HepG2 (cell line): Measurements from ENCODE around the gene KLHL40. TPM values are rescaled to one million over a fixed set of nuclear protein-coding genes. Genes with fewer than 3 reads are reported as not detected.

Source experiments
- AGO1 ChIP-seq: fragments of 200-400 bp; formaldehyde crosslinking; IDR thresholded peaks from 2 replicates; pipeline ENCODE4 v1.6.1; 2017; ENCODE audit warnings: mild to moderate bottlenecking, low read depth, low read length, moderate library complexity; ENCODE audit not compliant: poor library complexity, severe bottlenecking
- ARHGAP35 ChIP-seq: sonication (generic); formaldehyde crosslinking; IDR thresholded peaks from 2 replicates; pipeline ENCODE4 v1.9.0; 2022; ENCODE audit warnings: mild to moderate bottlenecking, inconsistent platforms, moderate library complexity, missing genetic modification reagents, borderline replicate concordance
- DNMT1 ChIP-seq: sonication (generic); formaldehyde crosslinking; IDR thresholded peaks from 2 replicates; pipeline ENCODE4 v1.5.1; 2020; ENCODE audit warnings: mild to moderate bottlenecking, missing genetic modification reagents
- FIP1L1 ChIP-seq: fragments of 200-400 bp; formaldehyde crosslinking; IDR thresholded peaks from 2 replicates; pipeline ENCODE4 v1.6.1; 2018; ENCODE audit warnings: low read depth, mild to moderate bottlenecking, low read length, moderate library complexity, borderline replicate concordance; ENCODE audit not compliant: insufficient read depth
- KDM1A ChIP-seq: IDR thresholded peaks from 2 replicates; pipeline ENCODE4 v1.6.1; 2016; ENCODE audit warnings: missing compliant biosample characterization
- MAZ ChIP-seq, 2 experiments: sonication (generic) in 1 of 2; formaldehyde crosslinking in 1 of 2; IDR thresholded peaks; 2 replicates each; pipeline versions ENCODE4 v1.5.0 to v1.6.1; 2012 to 2020; ENCODE audit warnings: low read depth in 2 of 2, mild to moderate bottlenecking in 2 of 2, borderline replicate concordance in 1 of 2, improper control_type of control experiment in 1 of 2, low read length in 1 of 2, missing genetic modification reagents in 1 of 2, moderate library complexity in 1 of 2
- MLLT10 ChIP-seq: sonication (generic); formaldehyde crosslinking; IDR thresholded peaks from 2 replicates; pipeline ENCODE4 v1.4.0; 2020; ENCODE audit warnings: missing genetic modification reagents
- NFATC3 ChIP-seq: sonication (generic); formaldehyde crosslinking; IDR thresholded peaks from 2 replicates; pipeline ENCODE4 v1.5.1; 2020; ENCODE audit warnings: mild to moderate bottlenecking, missing genetic modification reagents
- NFE2L1 ChIP-seq: sonication (generic); formaldehyde crosslinking; IDR thresholded peaks from 2 replicates; pipeline ENCODE4 v1.4.0; 2020; ENCODE audit warnings: missing genetic modification reagents, mild to moderate bottlenecking, borderline replicate concordance
- NFRKB ChIP-seq: fragments of 450-650 bp; IDR thresholded peaks from 2 replicates; pipeline ENCODE4 v1.6.1; 2017
- NR3C1 ChIP-seq: sonication (generic); formaldehyde crosslinking; IDR thresholded peaks from 2 replicates; pipeline ENCODE4 v1.4.0; 2020; ENCODE audit warnings: missing genetic modification reagents
- ZKSCAN8 ChIP-seq: IDR thresholded peaks from 2 replicates; pipeline ENCODE4 v1.6.1; 2016; ENCODE audit warnings: borderline replicate concordance, missing genetic modification reagents, missing compliant biosample characterization
- ZNF143 ChIP-seq: sonication (generic); formaldehyde crosslinking; IDR thresholded peaks from 2 replicates; pipeline ENCODE4 v1.4.0; 2020; ENCODE audit warnings: missing genetic modification reagents
- ZNF256 ChIP-seq: sonication (generic); formaldehyde crosslinking; conservative IDR thresholded peaks from 2 replicates; pipeline ENCODE4 v1.4.0; 2020; ENCODE audit warnings: missing genetic modification reagents
- ZNF564 ChIP-seq: sonication (generic); formaldehyde crosslinking; IDR thresholded peaks from 2 replicates; pipeline ENCODE4 v1.8.1; 2023; ENCODE audit warnings: mild to moderate bottlenecking, missing genetic modification reagents
- ZNF780A ChIP-seq: sonication (generic); formaldehyde crosslinking; IDR thresholded peaks from 2 replicates; pipeline ENCODE4 v1.8.0; 2022; ENCODE audit warnings: mild to moderate bottlenecking, missing genetic modification reagents, moderate library complexity
- polyA plus RNA-seq, 8 experiments: library from polyadenylated mRNA; depleted of rRNA in 3 of 8; stranded (reverse) in 7 of 8; unstranded in 1 of 8; fragments of >200 nt; fragmentation: Illumina TruSeq in 4 of 8; extraction: Trizol in 4 of 8; gene quantifications; 2 replicates each; pipeline versions ENCODE4 v1.2.1 to v1.2.3, GENCODE V29; 2011 to 2016; ENCODE audit warnings: low read depth in 4 of 8, missing spikeins in 1 of 8, mixed read lengths in 1 of 8; ENCODE audit not compliant: insufficient read depth in 1 of 8
- total RNA-seq, 5 experiments: library from RNA; depleted of rRNA; stranded (reverse); fragments of >200 nt; fragmentation: Illumina TruSeq; extraction: Trizol; gene quantifications; 2 replicates each; pipeline ENCODE4 v1.2.3, GENCODE V29; 2016; ENCODE audit warnings: low read depth in 1 of 5
- TF ChIP-seq, protein P1 (sequence below), 2 experiments: fragments of 450-650 bp in 1 of 2; sonication (generic) in 1 of 2; formaldehyde crosslinking in 1 of 2; IDR thresholded peaks; 2 replicates each; pipeline versions ENCODE4 v1.6.1 to v1.8.0; 2016 to 2022; ENCODE audit warnings: antibody characterized with exemption in 1 of 2, mild to moderate bottlenecking in 1 of 2, missing genetic modification reagents in 1 of 2
- TF ChIP-seq, protein P2 (sequence below): sonication (generic); formaldehyde crosslinking; IDR thresholded peaks from 2 replicates; pipeline ENCODE4 v1.4.0; 2020; ENCODE audit warnings: missing genetic modification reagents

Gene KLHL40
- total and polyA plus RNA-seq, 2 of the 13 experiments (the other 11 are each of a cell fraction or from before 2014, with no cell fraction given), result not detected

DNA sequence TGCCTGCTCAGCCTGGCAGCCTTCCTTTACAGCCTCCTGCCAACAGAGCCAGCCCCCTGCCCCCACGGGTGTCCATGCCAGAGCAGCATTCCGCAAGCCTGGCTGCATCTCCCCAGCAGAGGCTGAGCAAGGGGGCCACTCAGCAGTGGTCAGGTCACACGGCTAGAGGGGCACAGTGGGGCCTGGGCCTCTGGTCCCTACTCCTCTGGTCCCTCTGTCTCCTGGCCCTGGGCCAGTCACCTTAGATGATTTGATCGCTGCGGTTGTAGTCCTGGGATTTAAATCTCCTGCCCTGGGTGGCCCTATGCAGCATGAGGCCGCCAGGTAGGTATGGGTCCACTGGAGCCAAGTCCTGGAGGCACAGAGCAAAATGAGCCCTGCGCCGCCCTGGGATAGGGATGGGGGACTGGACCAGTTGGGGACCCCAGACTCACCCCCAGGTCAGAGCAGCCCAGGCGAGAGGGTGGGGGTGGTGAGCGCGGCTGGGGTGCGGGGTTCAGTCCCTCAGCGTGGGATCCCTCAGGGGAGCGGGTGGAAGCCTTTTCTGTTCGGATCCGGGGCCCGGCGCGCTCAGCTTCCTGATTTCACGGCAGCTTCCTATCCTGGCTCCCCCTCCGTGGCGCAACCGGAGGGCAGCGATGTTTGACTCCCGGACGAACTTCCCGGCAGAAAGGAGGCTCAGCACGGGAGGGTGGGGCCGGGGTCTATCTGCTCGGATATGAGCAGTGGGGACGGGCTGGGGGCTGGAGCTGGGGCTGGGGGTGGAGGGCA, 31.6 kb upstream of the KLHL40 start, which contains the start of gene ZBTB47 (continued):
- TF ChIP-seq, protein P1, sequence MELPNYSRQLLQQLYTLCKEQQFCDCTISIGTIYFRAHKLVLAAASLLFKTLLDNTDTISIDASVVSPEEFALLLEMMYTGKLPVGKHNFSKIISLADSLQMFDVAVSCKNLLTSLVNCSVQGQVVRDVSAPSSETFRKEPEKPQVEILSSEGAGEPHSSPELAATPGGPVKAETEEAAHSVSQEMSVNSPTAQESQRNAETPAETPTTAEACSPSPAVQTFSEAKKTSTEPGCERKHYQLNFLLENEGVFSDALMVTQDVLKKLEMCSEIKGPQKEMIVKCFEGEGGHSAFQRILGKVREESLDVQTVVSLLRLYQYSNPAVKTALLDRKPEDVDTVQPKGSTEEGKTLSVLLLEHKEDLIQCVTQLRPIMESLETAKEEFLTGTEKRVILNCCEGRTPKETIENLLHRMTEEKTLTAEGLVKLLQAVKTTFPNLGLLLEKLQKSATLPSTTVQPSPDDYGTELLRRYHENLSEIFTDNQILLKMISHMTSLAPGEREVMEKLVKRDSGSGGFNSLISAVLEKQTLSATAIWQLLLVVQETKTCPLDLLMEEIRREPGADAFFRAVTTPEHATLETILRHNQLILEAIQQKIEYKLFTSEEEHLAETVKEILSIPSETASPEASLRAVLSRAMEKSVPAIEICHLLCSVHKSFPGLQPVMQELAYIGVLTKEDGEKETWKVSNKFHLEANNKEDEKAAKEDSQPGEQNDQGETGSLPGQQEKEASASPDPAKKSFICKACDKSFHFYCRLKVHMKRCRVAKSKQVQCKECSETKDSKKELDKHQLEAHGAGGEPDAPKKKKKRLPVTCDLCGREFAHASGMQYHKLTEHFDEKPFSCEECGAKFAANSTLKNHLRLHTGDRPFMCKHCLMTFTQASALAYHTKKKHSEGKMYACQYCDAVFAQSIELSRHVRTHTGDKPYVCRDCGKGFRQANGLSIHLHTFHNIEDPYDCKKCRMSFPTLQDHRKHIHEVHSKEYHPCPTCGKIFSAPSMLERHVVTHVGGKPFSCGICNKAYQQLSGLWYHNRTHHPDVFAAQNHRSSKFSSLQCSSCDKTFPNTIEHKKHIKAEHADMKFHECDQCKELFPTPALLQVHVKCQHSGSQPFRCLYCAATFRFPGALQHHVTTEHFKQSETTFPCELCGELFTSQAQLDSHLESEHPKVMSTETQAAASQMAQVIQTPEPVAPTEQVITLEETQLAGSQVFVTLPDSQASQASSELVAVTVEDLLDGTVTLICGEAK (IDR thresholded peaks at IDR 0.05), result no peak
- TF ChIP-seq, protein P1 (CRISPR knock-in tag; IDR thresholded peaks at IDR 0.05), result no peak
- TF ChIP-seq NFE2L1 (CRISPR knock-in tag) (no peak), KDM1A (CRISPR knock-in tag) (no peak), ZNF256 (CRISPR knock-in tag) (no peak), ZNF780A (no peak), ZNF143 (CRISPR knock-in tag) (no peak), AGO1 (no peak), DNMT1 (CRISPR knock-in tag) (no peak), NR3C1 (no peak), NFRKB (no peak), FIP1L1 (no peak), MAZ (IDR thresholded peaks at IDR 0.05; ENCODE audit: borderline replicate concordance, low read depth, low read length) (no peak), MAZ (CRISPR knock-in tag; IDR thresholded peaks at IDR 0.05; ENCODE audit: low read depth) (no peak), NFATC3 (CRISPR knock-in tag) (no peak), ZKSCAN8 (CRISPR knock-in tag) (no peak), ARHGAP35 (CRISPR knock-in tag) (0 out of 2 replicates have a peak, but pooled peaks have one; percentile 9), MLLT10 (CRISPR knock-in tag) (no peak), ZNF564 (CRISPR knock-in tag) (no peak)
- TF ChIP-seq, protein P2, sequence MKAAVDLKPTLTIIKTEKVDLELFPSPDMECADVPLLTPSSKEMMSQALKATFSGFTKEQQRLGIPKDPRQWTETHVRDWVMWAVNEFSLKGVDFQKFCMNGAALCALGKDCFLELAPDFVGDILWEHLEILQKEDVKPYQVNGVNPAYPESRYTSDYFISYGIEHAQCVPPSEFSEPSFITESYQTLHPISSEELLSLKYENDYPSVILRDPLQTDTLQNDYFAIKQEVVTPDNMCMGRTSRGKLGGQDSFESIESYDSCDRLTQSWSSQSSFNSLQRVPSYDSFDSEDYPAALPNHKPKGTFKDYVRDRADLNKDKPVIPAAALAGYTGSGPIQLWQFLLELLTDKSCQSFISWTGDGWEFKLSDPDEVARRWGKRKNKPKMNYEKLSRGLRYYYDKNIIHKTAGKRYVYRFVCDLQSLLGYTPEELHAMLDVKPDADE (CRISPR knock-in tag), result no peak
